GM12878 (cell line): ENCODE results near the gene BFSP1. TPM values are rescaled to one million over a fixed set of nuclear protein-coding genes. Genes with fewer than 3 reads are reported as not detected.

ENCODE experiments used
- ATAC-seq: fragments of 200-7000 bp; cut with Tn5 transposase; 3 replicates; pipeline ENCODE4 v1.9.1; 2020; ENCODE audit warnings: mild to moderate bottlenecking, moderate library complexity
- BruUV-seq: library from RNA; stranded (reverse); fragments of 400-500 nt; replicated peaks from 2 replicates; lab custom pipeline; 2021; lab: Mats Ljungman, UMichigan
- CTCF ChIA-PET: fragments of 300-600 bp; sonication (Branson Sonifier 250); formaldehyde crosslinking; extraction: SDS; loops from one replicate; lab custom pipeline; 2021; ENCODE audit warnings: inconsistent platforms; lab: Yijun Ruan, JAX
- POLR2A ChIA-PET: fragments of 350-600 bp; formaldehyde crosslinking; extraction: SDS; loops from one replicate; lab custom pipeline; 2021; ENCODE audit warnings: inconsistent platforms; lab: Charles Lee
- RAD21 ChIA-PET: fragments of 300-600 bp; sonication (Branson Sonifier 250); formaldehyde crosslinking; loops from one replicate; lab custom pipeline; 2023; ENCODE audit warnings: antibody characterized with exemption; ENCODE audit not compliant: unreplicated experiment; lab: Charles Lee
- SMC1A ChIA-PET: fragments of 300-600 bp; sonication (Branson Sonifier 250); formaldehyde crosslinking; loops from one replicate; lab custom pipeline; 2023; ENCODE audit not compliant: unreplicated experiment, uncharacterized antibody; lab: Charles Lee
- DNase-seq: peaks from one replicate; pipeline ENCODE4 v3.0.0-alpha.2; 2011; ENCODE audit warnings: low read depth, low spot score
- FAIRE-seq: peaks from 3 replicates; lab custom pipeline; 2011; peaks lifted over from hg19 to GRCh38; lab: Jason Lieb, UNC
- H2AFZ ChIP-seq: 2 replicates; pipeline ENCODE4 v1.6.0; 2011; ENCODE audit warnings: low read depth, low read length, control low read depth; ENCODE audit not compliant: control insufficient read depth
- H3K27ac ChIP-seq: 2 replicates; pipeline ENCODE4 v1.5.1; 2011; ENCODE audit warnings: control low read depth; ENCODE audit not compliant: control insufficient read depth, insufficient read depth
- H3K27me3 ChIP-seq, 2 experiments: replicated peaks in 1 of 2; 2 replicates each; pipeline versions ENCODE4 v1.6.0 to v1.6.1; 2011; ENCODE audit warnings: low read length in 1 of 2; ENCODE audit not compliant: control insufficient read depth in 2 of 2, insufficient read depth in 2 of 2
- H3K36me3 ChIP-seq, 2 experiments: 2 replicates each; pipeline ENCODE4 v1.5.1; 2011; ENCODE audit warnings: low read length in 1 of 2; ENCODE audit not compliant: control insufficient read depth in 2 of 2, insufficient read depth in 2 of 2
- H3K4me1 ChIP-seq: 2 replicates; pipeline ENCODE4 v1.6.1; 2011; ENCODE audit warnings: mild to moderate bottlenecking, low read length, moderate library complexity, mixed read lengths; ENCODE audit not compliant: control insufficient read depth, insufficient read depth
- H3K4me2 ChIP-seq: 2 replicates; pipeline ENCODE4 v1.6.0; 2011; ENCODE audit warnings: control low read depth; ENCODE audit not compliant: control insufficient read depth, insufficient read depth
- H3K4me3 ChIP-seq: fragments of 200-600 bp; sonication (generic); 2 replicates; pipeline ENCODE4 v1.5.1; 2016
- H3K79me2 ChIP-seq: 2 replicates; pipeline ENCODE4 v1.6.0; 2011; ENCODE audit warnings: low read length; ENCODE audit not compliant: control insufficient read depth, insufficient read depth
- H3K9ac ChIP-seq: 2 replicates; pipeline ENCODE4 v1.8.0; 2011; ENCODE audit warnings: low read length, control low read depth, mixed read lengths; ENCODE audit not compliant: control insufficient read depth, insufficient read depth
- H3K9me3 ChIP-seq: replicated peaks from 3 replicates; pipeline ENCODE4 v1.5.1; 2011; ENCODE audit warnings: mild to moderate bottlenecking, low read length; ENCODE audit not compliant: control insufficient read depth, insufficient read depth
- H4K20me1 ChIP-seq: 2 replicates; pipeline ENCODE4 v1.6.0; 2011; ENCODE audit not compliant: control insufficient read depth, insufficient read depth
- BHLHE40 ChIP-seq, 2 experiments: fragments of 450-650 bp in 1 of 2; IDR thresholded peaks; 2 replicates each; pipeline ENCODE4 v1.6.1; 2011 to 2017; ENCODE audit warnings: low read depth in 2 of 2, borderline replicate concordance in 1 of 2, improper control_type of control experiment in 1 of 2, low read length in 1 of 2, mild to moderate bottlenecking in 1 of 2
- EP300 ChIP-seq, 2 experiments: fragments of 150-350 bp in 1 of 2; IDR thresholded peaks; 2 replicates each; pipeline ENCODE4 v1.6.1; 2011 to 2012; ENCODE audit warnings: low read depth in 2 of 2, low read length in 2 of 2, borderline replicate concordance in 1 of 2, improper control_type of control experiment in 1 of 2, inconsistent platforms in 1 of 2; ENCODE audit not compliant: control insufficient read depth in 1 of 2
- HCFC1 ChIP-seq: fragments of 150-350 bp; IDR thresholded peaks from 2 replicates; pipeline ENCODE4 v1.6.1; 2014; ENCODE audit warnings: low read length
- KAT2A ChIP-seq: conservative IDR thresholded peaks from 2 replicates; pipeline ENCODE4 v1.6.1; 2011; ENCODE audit warnings: low read depth, low read length; ENCODE audit not compliant: control insufficient read depth
- REST ChIP-seq: IDR thresholded peaks from 2 replicates; pipeline ENCODE4 v1.6.1; 2012; ENCODE audit warnings: mild to moderate bottlenecking, low read depth, low read length
- SP1 ChIP-seq: IDR thresholded peaks from one replicate; pipeline ENCODE4 v1.6.1; 2011; ENCODE audit warnings: low read depth, low read length
- ZNF687 ChIP-seq: fragments of 450-650 bp; IDR thresholded peaks from 2 replicates; pipeline ENCODE4 v1.6.1; 2017; ENCODE audit warnings: mild to moderate bottlenecking, moderate library complexity
- WGBS: methylation state at CpG from one replicate; pipeline ENCODE4 v1.1.6; 2016; ENCODE audit warnings: low lambda C conversion rate; ENCODE audit not compliant: insufficient replicate concordance, insufficient coverage; ENCODE audit errors: missing lambda C conversion rate; 5-methylcytosine and 5-hydroxymethylcytosine counted together
- in situ Hi-C: fragments of 300-500 bp; cut with MboI; formaldehyde crosslinking; loops from 9 replicates; pipeline ENCODE4 v1.14.3; 2018; ENCODE audit warnings: mixed read lengths
- intact Hi-C: fragments of 100-400 bp; cut with micrococcal nuclease; formaldehyde crosslinking; loops from one replicate; pipeline ENCODE4 v1.14.2; 2022; ENCODE audit not compliant: unreplicated experiment
- polyA plus RNA-seq, 11 experiments: library from polyadenylated mRNA; depleted of rRNA in 4 of 11; unstranded in 6 of 11; stranded (reverse) in 5 of 11; fragments of >200 nt; fragmentation: Nextera tagmentation in 4 of 11; fragmentation: Illumina TruSeq in 1 of 11; extraction: Ambion mirVana in 4 of 11; extraction: Trizol in 1 of 11; gene quantifications; 1 replicate in 1 of 11; 2 replicates in 10 of 11; pipeline versions ENCODE4 v1.2.1 to v1.2.3, GENCODE V29; 2011 to 2016; ENCODE audit warnings: inconsistent platforms in 2 of 11, missing spikeins in 2 of 11, low read depth in 1 of 11
- total RNA-seq, 4 experiments: library from RNA; depleted of rRNA in 3 of 4; stranded (reverse); fragments of >200 nt in 3 of 4; fragmentation: Illumina TruSeq in 1 of 4; extraction: Trizol in 1 of 4; gene quantifications; 2 replicates each; pipeline versions ENCODE4 v1.2.1 to v1.2.3, GENCODE V29; 2013 to 2021
- TF ChIP-seq, protein P1 (sequence below): IDR thresholded peaks from 2 replicates; pipeline ENCODE4 v1.6.1; 2011; ENCODE audit warnings: low read depth, low read length, improper control_type of control experiment, borderline replicate concordance

The BFSP1 gene
- total and polyA plus RNA-seq, 10 of the 15 experiments (the other 5 are each of a cell fraction or from before 2014, with no cell fraction given): 0.06 to 0.22 (median 0.11) TPM; not detected in 3

DNA sequence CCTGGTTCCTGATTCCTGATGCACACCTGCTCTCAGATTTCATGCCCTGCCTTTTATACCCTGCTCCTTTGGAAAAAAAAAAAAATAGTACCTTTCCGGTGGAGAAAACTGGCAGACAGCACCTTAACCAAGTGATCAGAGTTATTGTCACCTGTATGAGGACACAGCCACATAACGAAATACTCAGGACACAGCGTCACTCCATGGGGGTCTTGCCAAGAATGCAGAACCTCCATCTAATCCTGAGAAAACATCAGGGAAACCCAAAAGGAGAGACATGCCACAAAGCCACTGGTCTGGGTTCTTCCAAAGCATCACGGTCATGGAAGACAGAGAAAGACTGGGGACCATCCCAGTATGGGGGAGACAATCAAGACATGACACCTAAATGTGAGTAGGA lies 29.1 kb downstream of the BFSP1 start:
- ChIA-PET SMC1A (no interaction called here), POLR2A (no interaction called here), RAD21 (interaction anchor here (0.6 kb wide), 1 partner anchor 18 kb away, joined by 3 read pairs; no protein-coding TSS in a partner anchor), CTCF (no interaction called here)
- Histone ChIP-seq H3K27ac (no peak overlapping the region), H3K79me2 (no peaks in the 10 kb centered on the region), H4K20me1 (no peaks in the 10 kb centered on the region), H3K9me3 (no peaks in the 10 kb centered on the region), H2AFZ (no peak overlapping the region), H3K4me3 (no peak overlapping the region), H3K9ac (no peak overlapping the region), H3K27me3 (no peaks in the 10 kb centered on the region), H3K4me1 (peaks cover 3% of the 10 kb centered on the region), H3K36me3 (no peaks in the 10 kb centered on the region), H3K4me2 (no peak overlapping the region)
- intact Hi-C loops: no loop called here
- in situ Hi-C loops: loop anchor here (5.0 kb wide), 1 partner anchor 775 kb away; no protein-coding TSS in a partner anchor
- ATAC-seq (no peak), FAIRE-seq (no peak), DNase-seq (no peak)
- 39% methylated on average over 4 of the region's 4 CpGs for WGBS
- BruUV-seq: no TSS peak
- TF ChIP-seq, protein P1, sequence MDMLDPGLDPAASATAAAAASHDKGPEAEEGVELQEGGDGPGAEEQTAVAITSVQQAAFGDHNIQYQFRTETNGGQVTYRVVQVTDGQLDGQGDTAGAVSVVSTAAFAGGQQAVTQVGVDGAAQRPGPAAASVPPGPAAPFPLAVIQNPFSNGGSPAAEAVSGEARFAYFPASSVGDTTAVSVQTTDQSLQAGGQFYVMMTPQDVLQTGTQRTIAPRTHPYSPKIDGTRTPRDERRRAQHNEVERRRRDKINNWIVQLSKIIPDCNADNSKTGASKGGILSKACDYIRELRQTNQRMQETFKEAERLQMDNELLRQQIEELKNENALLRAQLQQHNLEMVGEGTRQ: no peak
- TF ChIP-seq HCFC1 (no peak), SP1 (no peak), BHLHE40 (IDR thresholded peaks at IDR 0.05; ENCODE audit: borderline replicate concordance in 1 of 2, low read depth in 2 of 2, low read length in 1 of 2) (no peak)

- CTCF ChIA-PET: no interaction called here
- intact Hi-C loops (no loop called here), in situ Hi-C loops (loop anchor here (5.0 kb wide), 1 partner anchor 776 kb away; no protein-coding TSS in a partner anchor)
- TF ChIP-seq EP300 (IDR thresholded peaks at IDR 0.05; ENCODE audit: borderline replicate concordance in 1 of 2, control insufficient read depth in 1 of 2, low read depth in 2 of 2, low read length in 2 of 2) (no peak), REST (no peak), ZNF687 (no peak), KAT2A (no peak)
Measured at GRCh38 chr20:17501701-17502100, 29.5 kb downstream of the BFSP1 start.

More at GRCh38 chr20:17501701-17502100, 29.5 kb downstream of the BFSP1 start:
- Histone ChIP-seq H3K27me3 (no peaks in the 10 kb centered on the region), H3K79me2 (no peaks in the 10 kb centered on the region), H3K9ac (no peak overlapping the region), H4K20me1 (no peaks in the 10 kb centered on the region), H3K4me2 (no peak overlapping the region), H3K9me3 (no peaks in the 10 kb centered on the region), H3K36me3 (no peaks in the 10 kb centered on the region), H3K27ac (no peak overlapping the region), H3K4me3 (no peak overlapping the region), H2AFZ (no peak overlapping the region), H3K4me1 (peaks cover 3% of the 10 kb centered on the region)
- whole genome bisulfite sequencing: 35% methylated on average over 9 of the region's 9 CpGs
- ATAC-seq (no peak), DNase-seq (no peak), FAIRE-seq (no peak)
- ChIA-PET POLR2A (no interaction called here), SMC1A (interaction anchor here (1.1 kb wide), 1 partner anchor 12 kb away, joined by 3 read pairs; no protein-coding TSS in a partner anchor), RAD21 (no interaction called here)
- BruUV-seq: no TSS peak
